NT2/D1 (cell line): ENCODE data around the gene MAPK12.

Experiments
- DNase-seq: peaks from one replicate; pipeline ENCODE4 v3.0.0-alpha.2; 2011; ENCODE audit warnings: low read depth, low spot score
- H3K27me3 ChIP-seq: 2 replicates; pipeline ENCODE4 v1.6.0; 2011; ENCODE audit warnings: mild to moderate bottlenecking; ENCODE audit not compliant: insufficient read length, insufficient read depth
- H3K36me3 ChIP-seq: 2 replicates; pipeline ENCODE4 v1.6.1; 2011; ENCODE audit warnings: mild to moderate bottlenecking, low read length, mixed read lengths; ENCODE audit not compliant: insufficient read depth, insufficient read length
- H3K4me1 ChIP-seq: 2 replicates; pipeline ENCODE4 v1.5.1; 2011; ENCODE audit not compliant: insufficient read depth, insufficient read length
- H3K4me3 ChIP-seq: 2 replicates; pipeline ENCODE4 v1.5.1; 2011; ENCODE audit warnings: low read depth; ENCODE audit not compliant: insufficient read length
- H3K9ac ChIP-seq: 2 replicates; pipeline ENCODE4 v1.6.0; 2011; ENCODE audit warnings: low read depth; ENCODE audit not compliant: insufficient read length
- H3K9me3 ChIP-seq: 2 replicates; pipeline ENCODE4 v1.5.1; 2011; ENCODE audit warnings: mild to moderate bottlenecking, low read length; ENCODE audit not compliant: insufficient read depth
- SUZ12 ChIP-seq: IDR thresholded peaks from 2 replicates; pipeline ENCODE4 v1.6.1; 2011; ENCODE audit not compliant: insufficient read length, insufficient read depth; ENCODE audit errors: extremely low read depth
- YY1 ChIP-seq: IDR thresholded peaks from 2 replicates; pipeline ENCODE4 v1.6.1; 2011; ENCODE audit not compliant: insufficient read length, insufficient read depth
- ZNF274 ChIP-seq: IDR thresholded peaks from 2 replicates; pipeline ENCODE4 v1.6.1; 2011; ENCODE audit warnings: mild to moderate bottlenecking, low read depth, low read length

Gene MAPK12

GRCh38 chr22:50285568-50286229 lies 24.2 kb upstream of the MAPK12 start:
- Histone ChIP-seq H3K27me3 (no peaks in the 10 kb centered on the region), H3K9me3 (no peaks in the 10 kb centered on the region), H3K9ac (no peak overlapping the region), H3K4me1 (no peaks in the 10 kb centered on the region), H3K4me3 (no peak overlapping the region), H3K36me3 (peaks cover 76% of the 10 kb centered on the region)
- no peak for TF ChIP-seq ZNF274
- TF ChIP-seq YY1, result no peak
- TF ChIP-seq SUZ12, result no peak
- no peak for DNase-seq

GRCh38 chr22:50284479-50284878 lies 23.0 kb upstream of the MAPK12 start:
- Histone ChIP-seq H3K4me1 (no peaks in the 10 kb centered on the region), H3K9me3 (no peaks in the 10 kb centered on the region), H3K4me3 (no peak overlapping the region), H3K27me3 (no peaks in the 10 kb centered on the region), H3K9ac (no peak overlapping the region), H3K36me3 (peaks cover 75% of the 10 kb centered on the region)
- TF ChIP-seq ZNF274, result no peak
- TF ChIP-seq YY1, result no peak
- no peak for TF ChIP-seq SUZ12
- no peak for DNase-seq

GRCh38 chr22:50283821-50284220 lies 22.3 kb upstream of the MAPK12 start:
- peaks cover 74% of the 10 kb centered on the region for H3K36me3 ChIP-seq
- H3K9me3 ChIP-seq, result no peaks in the 10 kb centered on the region
- no peak for DNase-seq
- no peak overlapping the region for H3K9ac ChIP-seq
- H3K4me3 ChIP-seq, result no peak overlapping the region
- no peak for TF ChIP-seq ZNF274
- no peak for TF ChIP-seq SUZ12
- no peak for TF ChIP-seq YY1
- no peaks in the 10 kb centered on the region for H3K27me3 ChIP-seq
- H3K4me1 ChIP-seq, result no peaks in the 10 kb centered on the region

GRCh38 chr22:50282361-50283155 lies 21.1 kb upstream of the MAPK12 start:
- DNase-seq, result no peak
- Histone ChIP-seq H3K27me3 (no peaks in the 10 kb centered on the region), H3K36me3 (peaks cover 76% of the 10 kb centered on the region), H3K4me1 (no peaks in the 10 kb centered on the region), H3K4me3 (no peak overlapping the region), H3K9ac (no peak overlapping the region), H3K9me3 (no peaks in the 10 kb centered on the region)
- TF ChIP-seq SUZ12 (no peak), ZNF274 (no peak), YY1 (no peak)

GRCh38 chr22:50281957-50282356 lies 20.5 kb upstream of the MAPK12 start:
- DNase-seq, result no peak

GRCh38 chr22:50281384-50281760 lies 19.9 kb upstream of the MAPK12 start:
- Histone ChIP-seq H3K36me3 (peaks cover 78% of the 10 kb centered on the region), H3K27me3 (no peaks in the 10 kb centered on the region), H3K4me1 (no peaks in the 10 kb centered on the region), H3K9me3 (peaks cover 5% of the 10 kb centered on the region; the same call in 1 of the 2 replicates), H3K9ac (no peak overlapping the region), H3K4me3 (no peak overlapping the region)
- no peak for DNase-seq
- TF ChIP-seq YY1 (no peak), SUZ12 (no peak), ZNF274 (no peak)

More at GRCh38 chr22:50281957-50282356, 20.5 kb upstream of the MAPK12 start:
- Histone ChIP-seq H3K4me1 (no peaks in the 10 kb centered on the region), H3K9me3 (no peaks in the 10 kb centered on the region), H3K9ac (no peak overlapping the region), H3K27me3 (no peaks in the 10 kb centered on the region), H3K36me3 (peaks cover 79% of the 10 kb centered on the region), H3K4me3 (no peak overlapping the region)
- TF ChIP-seq ZNF274 (no peak), YY1 (no peak), SUZ12 (no peak)

- TF ChIP-seq SUZ12 (no peak), ZNF274 (no peak), YY1 (no peak)
- Histone ChIP-seq H3K36me3 (peaks cover 78% of the 10 kb centered on the region), H3K4me1 (no peaks in the 10 kb centered on the region), H3K9me3 (peaks cover 10% of the 10 kb centered on the region; the same call in 1 of the 2 replicates), H3K4me3 (no peak overlapping the region), H3K27me3 (no peaks in the 10 kb centered on the region), H3K9ac (no peak overlapping the region)
- DNase-seq, result no peak
These were observed 19.4 kb upstream of the MAPK12 start for GRCh38 chr22:50280708-50281383.
